Eye (tissue), 1 donor: ENCODE measurements around the gene DMBX1.

Source experiments
- DNase-seq: peaks from one replicate; pipeline ENCODE4 v3.0.0-alpha.2; 2015

The DMBX1 gene

GRCh38 chr1:46484783-46485490 lies 4.7 kb upstream of the DMBX1 start:
- no peak for DNase-seq

GRCh38 chr1:46485564-46486431 lies 3.8 kb upstream of the DMBX1 start:
- DNase-seq = no peak

- no peak for DNase-seq
Observed at GRCh38 chr1:46486432-46487015, 3.1 kb upstream of the DMBX1 start.

- DNase-seq = peak; percentile 67
Observed at GRCh38 chr1:46487818-46488218, 1.8 kb upstream of the DMBX1 start.

GRCh38 chr1:46488343-46489168 lies 1.1 kb upstream of the DMBX1 start:
- DNase-seq = no peak

GRCh38 chr1:46489169-46489637 lies 433 bp upstream of the DMBX1 start:
- no peak for DNase-seq

- DNase-seq = no peak
Observed at GRCh38 chr1:46490406-46490655, 695 bp downstream of the DMBX1 start.

- DNase-seq = peak; percentile 83
Observed at GRCh38 chr1:46490656-46491442, 1.2 kb downstream of the DMBX1 start.

GRCh38 chr1:46491443-46492268 lies 2.0 kb downstream of the DMBX1 start:
- peak; percentile 73 for DNase-seq

- no peak for DNase-seq
Observed at GRCh38 chr1:46492269-46492853, 2.7 kb downstream of the DMBX1 start.

- no peak for DNase-seq
Observed at GRCh38 chr1:46492871-46493270, 3.2 kb downstream of the DMBX1 start.

GRCh38 chr1:46493316-46494032 lies 3.8 kb downstream of the DMBX1 start:
- DNase-seq = no peak

- no peak for DNase-seq
Observed at GRCh38 chr1:46494910-46495309, 5.3 kb downstream of the DMBX1 start.

- no peak for DNase-seq
Observed at GRCh38 chr1:46495778-46496177, 6.1 kb downstream of the DMBX1 start.

GRCh38 chr1:46496505-46496904 lies 6.9 kb downstream of the DMBX1 start:
- DNase-seq = no peak

- DNase-seq = no peak
Observed at GRCh38 chr1:46497020-46497419, 7.4 kb downstream of the DMBX1 start.

- no peak for DNase-seq
Observed at GRCh38 chr1:46497665-46498064, 8.0 kb downstream of the DMBX1 start.

GRCh38 chr1:46501528-46501927 lies 11.9 kb downstream of the DMBX1 start:
- no peak for DNase-seq

GRCh38 chr1:46503421-46503820 lies 13.8 kb downstream of the DMBX1 start:
- no peak for DNase-seq
